HG02678 (cell line): Measurements from ENCODE around the gene ASTE1.
A peak's percentile ranks its signal among the peaks of the same experiment; 100 is the strongest.
"Not testable (repeated sequence)": the region's sequence is repeated elsewhere in the genome, so short reads cannot be mapped to it uniquely, and the experiment has no call there.

Experiments used
- ATAC-seq: cut with Tn5 transposase; IDR thresholded peaks from one replicate; pipeline ENCODE4 v1.9.1; 2021; ENCODE audit warnings: mild to moderate bottlenecking, moderate library complexity; ENCODE audit not compliant: unreplicated experiment

The ASTE1 gene

GRCh38 chr3:131026321-131027151 is at the start of gene ASTE1, which contains the start of gene NEK11:
TSS of gene ASTE1 (minus strand) at chr3:131026825. CDS start at chr3:131025306, 1,519 bp downstream.
TSS of gene NEK11 (plus strand) at chr3:131026877. CDS start at chr3:131029709, 2,832 bp downstream.
- ATAC-seq: peak; percentile 99

- ATAC-seq: no peak
Measured at GRCh38 chr3:131075632-131076328, 49.2 kb upstream of the ASTE1 start.

- ATAC-seq: no peak
Measured at GRCh38 chr3:131072845-131073244, 46.2 kb upstream of the ASTE1 start.

- no peak for ATAC-seq
Measured at GRCh38 chr3:131072099-131072559, 45.5 kb upstream of the ASTE1 start.

- ATAC-seq: no peak
Measured at GRCh38 chr3:131067983-131068382, 41.4 kb upstream of the ASTE1 start.

- no peak for ATAC-seq
Measured at GRCh38 chr3:131053043-131053859, 26.6 kb upstream of the ASTE1 start.

GRCh38 chr3:131050001-131050400 is 23.4 kb upstream of the ASTE1 start:
- ATAC-seq: no peak

- no peak for ATAC-seq
Measured at GRCh38 chr3:131048030-131048429, 21.4 kb upstream of the ASTE1 start.

- no peak for ATAC-seq
Measured at GRCh38 chr3:131047582-131047981, 21.0 kb upstream of the ASTE1 start.

- ATAC-seq: not testable (repeated sequence)
Measured at GRCh38 chr3:131042271-131042985, 15.8 kb upstream of the ASTE1 start.

- ATAC-seq: no peak
Measured at GRCh38 chr3:131038326-131038725, 11.7 kb upstream of the ASTE1 start.

- ATAC-seq: no peak
Measured at GRCh38 chr3:131036986-131037385, 10.4 kb upstream of the ASTE1 start.

GRCh38 chr3:131036200-131036816 is 9.7 kb upstream of the ASTE1 start:
- no peak for ATAC-seq

- peak; percentile 62 for ATAC-seq
Measured at GRCh38 chr3:131033480-131034080, 7.0 kb upstream of the ASTE1 start.

GRCh38 chr3:131031660-131032059 is 5.0 kb upstream of the ASTE1 start:
- no peak for ATAC-seq

GRCh38 chr3:131028844-131029243 is 2.2 kb upstream of the ASTE1 start:
- ATAC-seq: no peak

GRCh38 chr3:131025539-131025938 is 1.1 kb downstream of the ASTE1 start:
- no peak for ATAC-seq

- peak; percentile 52 for ATAC-seq
Measured at GRCh38 chr3:131020122-131020693, 6.4 kb downstream of the ASTE1 start.

GRCh38 chr3:131018970-131019369 is 7.7 kb downstream of the ASTE1 start:
- ATAC-seq: no peak
